AG04449 (cell line): ENCODE results near the gene SNN.

Experiments used
- CTCF ChIA-PET: fragments of 350-600 bp; formaldehyde crosslinking; extraction: SDS; loops from one replicate; lab custom pipeline; 2021; ENCODE audit warnings: antibody characterized with exemption; lab: Yijun Ruan, JAX
- POLR2A ChIA-PET: fragments of 400-600, 350-600 bp; formaldehyde crosslinking; extraction: SDS; loops from one replicate; lab custom pipeline; 2020; ENCODE audit warnings: antibody characterized with exemption, inconsistent platforms; lab: Yijun Ruan, JAX
- DNase-seq: peaks from one replicate; pipeline ENCODE4 v3.0.0-alpha.2; 2010; ENCODE audit warnings: low read depth, low spot score
- H3K4me3 ChIP-seq: 2 replicates; pipeline ENCODE4 v1.5.1; 2011; ENCODE audit warnings: low read depth, mild to moderate bottlenecking, control low read depth, low read length
- TF ChIP-seq, protein P1 (sequence below): IDR thresholded peaks from one replicate; pipeline ENCODE4 v1.5.1; 2011; ENCODE audit warnings: mild to moderate bottlenecking, moderate library complexity, low read length, control low read depth, inconsistent platforms; ENCODE audit not compliant: insufficient read depth; ENCODE audit errors: missing control alignments

The SNN gene

DNA sequence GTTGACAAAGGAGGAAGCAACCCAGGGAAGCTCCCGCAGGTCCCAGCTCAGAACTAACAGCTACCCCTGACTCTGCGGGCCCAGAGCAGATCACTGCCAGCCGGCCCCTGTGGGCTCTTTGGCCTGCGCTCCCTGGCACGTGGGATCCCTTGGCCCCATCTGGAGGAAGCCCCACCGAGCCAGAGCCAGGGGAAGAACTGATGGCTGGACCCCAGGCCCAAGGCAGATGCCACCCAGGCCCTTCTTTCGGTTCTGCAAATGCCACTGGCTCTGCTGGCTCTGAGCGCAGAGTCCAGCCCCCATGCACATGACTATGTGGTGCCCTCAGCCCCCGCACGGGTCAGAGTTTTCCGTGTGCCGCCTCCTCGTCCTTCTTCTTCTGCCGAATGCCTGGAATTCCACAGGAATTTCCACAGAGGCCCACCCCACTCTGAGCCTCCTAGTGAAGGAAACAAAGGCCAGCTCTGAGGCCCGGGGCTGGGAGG, 35.8 kb upstream of the SNN start:
- DNase-seq, result peak; percentile 57
- ChIA-PET POLR2A (interaction anchor here (0.8 kb wide), 1 partner anchor 219 kb away, joined by 3 read pairs; no protein-coding TSS in a partner anchor), CTCF (interaction anchor here (1.9 to 5.0 kb wide), 3 partner anchors 9 to 678 kb away, joined by 5 to 32 read pairs (median 11); no protein-coding TSS in a partner anchor)
- no peak overlapping the region for H3K4me3 ChIP-seq
- TF ChIP-seq, protein P1, sequence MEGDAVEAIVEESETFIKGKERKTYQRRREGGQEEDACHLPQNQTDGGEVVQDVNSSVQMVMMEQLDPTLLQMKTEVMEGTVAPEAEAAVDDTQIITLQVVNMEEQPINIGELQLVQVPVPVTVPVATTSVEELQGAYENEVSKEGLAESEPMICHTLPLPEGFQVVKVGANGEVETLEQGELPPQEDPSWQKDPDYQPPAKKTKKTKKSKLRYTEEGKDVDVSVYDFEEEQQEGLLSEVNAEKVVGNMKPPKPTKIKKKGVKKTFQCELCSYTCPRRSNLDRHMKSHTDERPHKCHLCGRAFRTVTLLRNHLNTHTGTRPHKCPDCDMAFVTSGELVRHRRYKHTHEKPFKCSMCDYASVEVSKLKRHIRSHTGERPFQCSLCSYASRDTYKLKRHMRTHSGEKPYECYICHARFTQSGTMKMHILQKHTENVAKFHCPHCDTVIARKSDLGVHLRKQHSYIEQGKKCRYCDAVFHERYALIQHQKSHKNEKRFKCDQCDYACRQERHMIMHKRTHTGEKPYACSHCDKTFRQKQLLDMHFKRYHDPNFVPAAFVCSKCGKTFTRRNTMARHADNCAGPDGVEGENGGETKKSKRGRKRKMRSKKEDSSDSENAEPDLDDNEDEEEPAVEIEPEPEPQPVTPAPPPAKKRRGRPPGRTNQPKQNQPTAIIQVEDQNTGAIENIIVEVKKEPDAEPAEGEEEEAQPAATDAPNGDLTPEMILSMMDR, result no peak

DNA sequence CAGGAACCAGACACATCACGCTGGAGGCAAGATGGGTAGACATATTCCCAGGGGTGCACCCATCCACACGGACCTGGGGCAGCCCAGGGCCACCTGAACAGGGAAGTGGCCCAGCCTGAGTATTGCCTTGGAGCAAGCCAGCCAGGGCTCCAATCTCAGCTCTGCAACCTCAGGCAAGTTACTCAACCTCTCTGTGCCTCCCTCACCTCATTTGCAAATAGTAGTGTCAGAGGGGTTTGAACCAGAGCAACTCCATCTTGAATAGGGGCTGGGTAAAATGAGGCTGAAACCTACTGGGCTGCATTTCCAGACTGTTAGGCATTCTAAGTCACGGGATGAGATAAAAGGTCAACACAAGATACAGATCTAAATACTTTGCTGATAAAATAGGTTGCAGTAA, 35.1 kb upstream of the SNN start:
- H3K4me3 ChIP-seq, result no peak overlapping the region
- ChIA-PET CTCF (interaction anchor here (2.5 to 5.0 kb wide), 2 partner anchors 8 to 101 kb away, joined by 11 to 32 read pairs; no protein-coding TSS in a partner anchor), POLR2A (interaction anchor here (0.8 kb wide), 1 partner anchor 219 kb away, joined by 3 read pairs; no protein-coding TSS in a partner anchor)
- TF ChIP-seq, protein P1, result no peak
- DNase-seq, result no peak

- no peak overlapping the region for H3K4me3 ChIP-seq
- TF ChIP-seq, protein P1, result no peak
- ChIA-PET POLR2A (no interaction called here), CTCF (interaction anchor here (1.1 kb wide), 1 partner anchor 228 kb away, joined by 4 read pairs; no protein-coding TSS in a partner anchor)
- no peak for DNase-seq
These were observed 33.9 kb upstream of the SNN start for GRCh38 chr16:11634312-11634711.

GRCh38 chr16:11635113-11635652, 33.1 kb upstream of the SNN start:
- CTCF ChIA-PET, result interaction anchor here (1.1 kb wide), 1 partner anchor 229 kb away, joined by 4 read pairs; no protein-coding TSS in a partner anchor
- TF ChIP-seq, protein P1, result no peak
- H3K4me3 ChIP-seq, result no peak overlapping the region
- POLR2A ChIA-PET, result no interaction called here
- no peak for DNase-seq

GRCh38 chr16:11635679-11636171, 32.5 kb upstream of the SNN start:
- no peak for DNase-seq
- CTCF ChIA-PET, result interaction anchor here (1.1 to 3.0 kb wide), 3 partner anchors 104 to 229 kb away, joined by 4 to 12 read pairs (median 4); no protein-coding TSS in a partner anchor
- TF ChIP-seq, protein P1, result no peak
- POLR2A ChIA-PET, result no interaction called here
- no peak overlapping the region for H3K4me3 ChIP-seq

GRCh38 chr16:11636172-11636721, 32.0 kb upstream of the SNN start:
- H3K4me3 ChIP-seq, result no peak overlapping the region
- POLR2A ChIA-PET, result no interaction called here

More at GRCh38 chr16:11636172-11636721, 32.0 kb upstream of the SNN start:
- CTCF ChIA-PET, result interaction anchor here (0.6 to 3.0 kb wide), 3 partner anchors 104 to 241 kb away, joined by 3 to 12 read pairs (median 4); no protein-coding TSS in a partner anchor
- TF ChIP-seq, protein P1, result no peak
- DNase-seq, result no peak
